GM19468 (cell line): ENCODE measurements around the gene SETD1A.
"Not testable (repeated sequence)": the region's sequence is repeated elsewhere in the genome, so short reads cannot be mapped to it uniquely, and the experiment has no call there.

Experiments
- ATAC-seq: cut with Tn5 transposase; IDR thresholded peaks from one replicate; pipeline ENCODE4 v1.9.1; 2021; ENCODE audit warnings: mild to moderate bottlenecking, moderate library complexity, moderate number of reproducible peaks; ENCODE audit not compliant: unreplicated experiment; ENCODE audit errors: extremely low read depth

The SETD1A gene

DNA sequence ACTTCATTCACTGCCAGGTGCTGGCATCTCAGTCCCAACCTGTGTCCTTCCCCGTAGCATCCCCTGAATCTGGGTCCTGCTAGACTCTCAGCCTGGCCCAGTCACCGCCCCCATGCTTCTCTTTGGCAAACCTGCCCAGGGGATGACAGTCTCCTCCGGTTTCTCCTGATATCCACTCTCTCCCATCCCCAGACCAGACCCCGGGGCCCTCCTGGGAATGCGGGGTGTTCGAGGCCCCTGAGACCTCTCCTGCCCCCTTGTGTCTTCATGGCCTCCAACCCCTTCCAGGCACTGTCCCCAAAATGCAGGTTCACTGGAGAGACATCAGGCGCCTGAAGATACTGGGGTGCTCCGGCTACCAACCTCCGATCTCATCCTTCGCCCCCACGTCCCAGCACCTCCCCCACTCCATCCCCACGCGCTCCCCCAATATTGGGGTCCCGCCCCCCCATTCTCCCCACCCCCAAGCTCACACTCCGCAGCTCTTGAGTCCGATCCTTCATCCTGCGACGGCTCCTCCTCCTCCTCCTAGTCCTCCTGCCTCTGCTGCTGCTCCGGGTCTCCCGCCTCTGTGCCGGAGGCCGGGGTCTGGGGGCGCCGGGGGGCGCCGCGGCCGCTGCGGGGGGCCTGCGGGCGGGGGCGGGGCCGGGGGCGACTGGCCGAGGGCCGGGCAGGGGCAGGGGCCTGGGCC lies 52.5 kb downstream of the SETD1A start:
- ATAC-seq = no peak

DNA sequence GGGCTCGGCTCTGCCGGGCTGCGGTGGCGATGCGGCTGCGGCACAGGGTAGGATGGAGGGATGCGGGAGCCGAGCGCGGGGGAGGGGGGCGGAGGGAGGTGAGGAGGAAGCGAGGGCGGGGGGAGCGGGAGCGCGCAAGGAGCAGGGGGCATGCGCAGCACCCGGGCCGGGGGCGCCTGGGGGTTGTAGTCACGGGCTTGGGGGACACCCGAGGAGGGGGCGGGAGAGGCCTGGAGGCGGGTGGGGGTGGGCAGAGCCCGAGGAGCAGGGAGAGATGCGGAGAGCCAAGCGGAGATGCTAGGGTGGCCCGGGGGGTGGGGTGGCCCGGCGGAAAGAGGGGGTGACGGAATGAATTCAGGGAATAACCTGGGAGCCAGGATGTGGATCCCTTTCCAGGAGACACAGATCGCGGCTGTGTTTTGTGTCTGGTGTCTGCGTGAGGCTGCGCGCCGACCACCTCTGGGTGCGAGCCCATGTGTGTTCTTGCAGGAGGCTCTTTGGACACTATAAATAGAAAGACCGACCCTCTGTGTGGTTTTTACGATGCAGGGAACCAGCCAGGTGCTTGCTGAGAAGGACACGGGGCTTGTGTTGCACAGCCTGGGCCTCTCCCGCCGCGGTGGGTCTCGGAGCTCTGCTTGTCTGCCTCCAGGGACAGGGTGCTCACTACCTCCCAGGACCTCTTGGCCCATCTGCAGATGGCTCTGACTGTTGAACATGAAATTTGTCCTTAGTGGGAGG lies 53.2 kb downstream of the SETD1A start, which contains the start of gene STX1B:
STX1B (minus strand) TSS at position 54 of the 741 bp plus-strand sequence. CDS start 242 bp downstream, outside the sequence.
- ATAC-seq = no peak

DNA sequence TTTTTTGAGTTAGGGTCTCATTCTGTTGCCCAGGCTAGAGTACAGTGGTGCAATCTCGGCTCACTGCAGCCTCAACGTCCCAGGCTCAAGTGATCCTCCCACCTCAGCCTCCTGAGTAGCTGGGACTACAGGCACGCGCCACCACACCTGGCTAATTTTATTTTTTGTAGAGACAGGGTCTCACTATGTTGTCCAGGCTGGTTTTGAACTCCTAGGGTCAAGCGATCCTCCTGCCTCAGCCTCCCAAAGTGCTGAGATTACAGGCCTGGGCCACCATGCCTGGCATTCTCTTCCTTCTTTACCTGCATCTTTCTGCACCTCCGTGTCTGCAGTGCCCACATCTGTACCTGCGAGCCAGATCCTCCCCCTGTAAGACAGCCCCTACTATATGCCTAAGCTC lies 54.3 kb downstream of the SETD1A start:
- not testable (repeated sequence) for ATAC-seq

DNA sequence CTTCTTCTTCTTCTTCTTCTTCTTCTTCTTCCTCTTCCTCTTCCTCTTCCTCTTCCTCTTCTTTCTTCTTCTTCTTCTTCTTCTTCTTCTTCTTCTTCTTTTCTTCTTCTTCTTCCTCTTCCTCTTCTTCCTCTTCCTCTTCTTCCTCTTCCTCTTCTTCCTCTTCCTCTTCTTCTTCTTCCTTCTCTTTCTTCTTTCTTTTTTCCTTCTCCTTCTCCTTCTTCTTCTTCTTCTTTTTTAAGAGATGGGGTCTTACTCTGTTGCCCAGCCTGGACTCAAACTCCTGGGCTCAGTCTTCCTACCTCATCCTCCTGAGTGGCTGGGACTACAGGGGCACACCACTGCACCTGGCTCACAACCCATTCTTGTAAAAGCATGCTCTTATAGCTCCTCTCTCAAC lies 55.7 kb downstream of the SETD1A start:
- not testable (repeated sequence) for ATAC-seq

DNA sequence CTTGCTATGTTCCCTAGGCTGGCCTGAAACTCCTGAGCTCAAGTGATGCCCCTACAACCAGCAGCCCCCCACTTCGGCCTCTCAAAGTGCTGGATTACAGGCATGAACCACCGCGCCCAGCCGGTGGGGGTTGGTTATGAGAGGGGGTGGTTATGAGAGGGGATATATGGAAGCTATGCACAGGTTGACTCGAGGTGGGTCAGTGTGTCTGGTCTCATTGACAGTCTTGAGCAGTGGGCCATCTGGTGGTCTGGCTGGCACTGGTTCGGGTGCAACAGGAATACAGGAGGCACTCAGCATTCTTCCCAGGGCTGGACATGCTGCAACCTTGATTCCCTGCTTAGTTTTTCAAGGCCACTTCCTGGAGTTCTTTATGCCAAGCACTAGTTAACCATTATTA lies 58.5 kb downstream of the SETD1A start:
- no peak for ATAC-seq

DNA sequence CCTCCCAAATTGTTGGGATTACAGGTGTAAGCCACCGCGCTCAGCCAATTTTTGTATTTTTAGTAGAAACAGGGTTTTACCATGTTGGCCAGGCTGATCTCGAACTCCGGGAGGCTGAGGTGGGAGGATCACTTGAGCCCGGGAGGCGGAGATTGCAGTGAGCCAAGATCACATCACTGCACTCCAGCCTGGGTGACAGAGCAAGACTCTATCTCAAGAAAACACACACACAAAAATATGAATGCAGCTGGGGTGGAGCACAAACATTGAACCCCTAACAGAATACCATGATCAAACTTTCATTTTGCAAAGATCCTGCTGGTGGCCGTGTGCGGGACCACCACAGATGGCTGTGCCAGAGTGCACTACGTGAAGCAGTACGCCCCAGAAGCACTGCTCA lies 60.2 kb downstream of the SETD1A start:
- ATAC-seq = not testable (repeated sequence)

DNA sequence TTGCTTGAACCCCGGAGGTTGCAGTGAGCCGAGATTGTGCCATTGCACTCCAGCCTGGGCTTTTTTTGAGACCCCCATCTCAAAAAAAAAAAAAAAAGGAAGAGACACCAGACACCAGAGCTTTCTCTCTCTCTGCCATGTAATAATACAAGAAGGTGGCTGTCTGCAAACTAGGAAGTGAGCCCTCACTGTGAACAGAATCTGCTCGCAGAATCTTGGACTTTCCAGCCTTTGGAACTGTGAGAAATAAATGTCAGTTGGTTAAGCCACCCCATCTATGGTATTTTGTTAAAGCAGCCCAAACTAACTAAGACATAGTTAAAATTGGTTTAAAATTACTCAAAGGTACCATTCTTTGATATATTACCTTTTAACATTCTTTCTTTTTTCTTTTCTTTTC lies 63.0 kb downstream of the SETD1A start:
- ATAC-seq = no peak

DNA sequence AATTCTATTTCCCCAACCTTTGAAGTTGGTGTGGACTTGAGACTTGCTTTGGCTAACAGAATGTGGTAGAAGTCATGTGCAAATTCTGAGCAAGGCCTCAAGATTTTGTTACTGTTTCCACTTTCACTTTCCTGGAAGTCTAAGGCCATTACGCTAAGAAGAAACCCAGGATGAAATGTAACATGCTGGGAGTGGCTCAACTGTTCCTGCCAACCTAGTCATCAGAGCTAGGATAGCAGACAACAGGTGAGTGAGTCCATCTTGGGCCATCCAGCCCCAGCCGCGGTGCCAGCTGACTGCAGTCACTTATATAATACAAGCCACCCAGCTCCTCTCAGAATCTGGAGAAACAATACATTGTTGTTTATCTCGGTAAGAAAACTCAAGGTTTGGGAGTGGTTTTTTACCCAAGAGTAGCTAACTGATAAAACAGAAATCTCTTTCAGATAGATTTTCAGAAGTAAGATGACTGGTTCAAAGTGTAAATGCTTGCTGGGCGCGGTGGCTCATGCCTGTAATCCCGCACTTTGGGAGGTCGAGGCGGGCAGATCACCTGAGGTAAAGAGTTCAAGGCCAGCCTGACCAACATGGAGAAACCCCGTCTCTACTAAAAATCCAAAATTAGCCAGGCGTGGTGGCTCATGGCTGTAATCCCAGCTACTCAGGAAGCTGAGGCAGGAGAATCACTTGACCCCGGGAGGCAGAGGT lies 65.1 kb downstream of the SETD1A start:
- ATAC-seq = no peak

DNA sequence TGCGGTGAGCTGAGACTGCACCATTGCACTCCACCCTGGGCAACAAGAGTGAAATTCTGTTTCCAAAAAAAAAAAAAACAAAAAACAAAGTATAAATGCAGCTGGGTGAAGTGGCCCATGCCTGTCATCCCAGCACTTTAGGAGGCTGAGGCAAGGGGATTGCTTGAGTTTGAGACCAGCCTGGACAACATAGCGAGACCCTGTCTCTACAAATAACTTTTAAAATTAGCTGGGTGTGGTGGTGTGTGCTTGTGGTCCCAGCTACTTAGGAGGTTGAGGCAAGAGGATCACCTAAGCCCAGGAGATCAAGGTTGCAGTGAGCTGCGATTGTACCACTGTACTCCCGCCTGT lies 65.7 kb downstream of the SETD1A start:
- no peak for ATAC-seq

DNA sequence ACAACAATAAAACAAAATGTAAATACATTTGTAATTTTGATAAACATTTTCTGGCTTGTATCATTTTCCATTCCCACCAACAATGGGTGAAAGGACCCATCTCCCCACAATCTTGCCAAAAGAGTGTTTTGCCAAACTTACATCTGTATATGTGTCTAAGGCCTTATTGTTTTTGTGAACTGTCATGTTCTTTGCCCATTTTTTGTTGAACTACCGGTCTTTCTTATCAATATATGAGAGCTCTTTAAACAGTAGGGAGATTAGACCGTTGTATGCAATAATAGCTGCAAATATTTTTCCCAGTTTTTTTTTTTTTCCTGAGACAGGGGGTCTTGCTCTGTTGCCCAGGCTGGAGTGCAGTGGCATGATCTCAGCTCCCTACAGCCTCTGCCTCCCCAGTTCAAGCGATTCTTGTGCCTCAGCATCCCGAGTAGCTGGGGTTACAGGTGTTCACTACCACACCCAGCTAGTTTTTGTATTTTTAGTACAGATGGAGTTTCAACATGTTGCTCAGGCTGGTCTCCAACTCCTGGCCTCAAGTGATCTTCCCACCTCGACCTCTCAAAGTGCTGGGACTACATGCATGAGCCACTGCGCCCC lies 66.2 kb downstream of the SETD1A start:
- no peak for ATAC-seq

DNA sequence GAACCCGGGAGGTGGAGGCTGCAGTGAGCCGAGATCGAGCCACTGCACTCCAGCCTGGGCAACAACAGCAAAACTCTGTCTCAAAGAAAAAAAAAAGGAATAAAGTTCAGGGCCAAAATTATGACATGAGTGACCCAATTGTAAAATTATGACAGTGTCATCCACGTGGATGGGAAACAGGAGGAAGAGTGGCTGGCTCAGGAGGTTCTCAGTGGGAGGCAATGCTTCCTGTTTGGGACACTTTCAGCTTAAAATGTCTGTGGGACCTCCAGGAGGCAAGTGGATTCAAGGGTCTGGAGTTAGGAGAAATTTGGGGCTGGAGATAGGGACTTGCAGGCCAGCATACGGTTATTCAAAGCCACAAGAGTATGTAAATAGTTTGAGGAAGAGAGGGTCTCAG lies 67.8 kb downstream of the SETD1A start:
- ATAC-seq = no peak

DNA sequence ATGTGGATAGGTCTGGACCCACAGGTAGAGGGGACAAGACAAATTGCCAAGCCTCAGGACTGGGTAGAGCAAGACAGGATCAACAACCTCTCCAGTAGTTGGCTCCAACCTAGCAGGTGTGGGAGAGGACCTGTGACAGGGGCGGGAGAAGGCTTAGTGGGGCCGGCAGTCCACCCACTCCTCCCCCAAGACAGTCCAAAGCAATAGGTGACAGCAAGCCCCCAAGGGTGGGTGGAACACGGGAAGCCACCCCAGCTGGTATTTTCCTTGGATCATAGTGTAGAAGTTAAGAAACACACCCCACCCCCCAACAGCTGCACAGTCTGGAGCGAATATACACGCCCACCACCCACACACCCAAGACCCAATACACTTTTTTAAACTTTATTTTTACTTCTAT lies 71.7 kb downstream of the SETD1A start:
- ATAC-seq = no peak

DNA sequence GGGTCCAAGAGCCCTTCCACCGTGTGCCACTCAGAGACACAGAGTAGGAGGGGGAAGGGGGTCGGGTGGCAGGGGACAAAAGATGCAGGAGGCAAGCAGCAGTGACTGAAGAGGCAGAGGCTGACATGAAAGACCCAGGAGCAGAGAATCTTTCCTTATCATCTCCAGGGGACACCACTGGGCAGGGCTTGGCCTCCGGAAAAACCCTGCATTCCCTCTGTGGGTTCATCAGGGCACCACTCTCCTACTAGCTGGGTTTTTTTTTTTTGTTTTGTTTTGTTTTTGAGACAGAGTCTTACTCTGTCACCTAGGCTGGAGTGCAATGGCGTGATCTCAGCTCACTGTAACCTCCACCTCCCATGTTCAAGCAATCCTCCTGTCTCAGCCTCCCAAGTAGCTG lies 73.7 kb downstream of the SETD1A start:
- no peak for ATAC-seq

DNA sequence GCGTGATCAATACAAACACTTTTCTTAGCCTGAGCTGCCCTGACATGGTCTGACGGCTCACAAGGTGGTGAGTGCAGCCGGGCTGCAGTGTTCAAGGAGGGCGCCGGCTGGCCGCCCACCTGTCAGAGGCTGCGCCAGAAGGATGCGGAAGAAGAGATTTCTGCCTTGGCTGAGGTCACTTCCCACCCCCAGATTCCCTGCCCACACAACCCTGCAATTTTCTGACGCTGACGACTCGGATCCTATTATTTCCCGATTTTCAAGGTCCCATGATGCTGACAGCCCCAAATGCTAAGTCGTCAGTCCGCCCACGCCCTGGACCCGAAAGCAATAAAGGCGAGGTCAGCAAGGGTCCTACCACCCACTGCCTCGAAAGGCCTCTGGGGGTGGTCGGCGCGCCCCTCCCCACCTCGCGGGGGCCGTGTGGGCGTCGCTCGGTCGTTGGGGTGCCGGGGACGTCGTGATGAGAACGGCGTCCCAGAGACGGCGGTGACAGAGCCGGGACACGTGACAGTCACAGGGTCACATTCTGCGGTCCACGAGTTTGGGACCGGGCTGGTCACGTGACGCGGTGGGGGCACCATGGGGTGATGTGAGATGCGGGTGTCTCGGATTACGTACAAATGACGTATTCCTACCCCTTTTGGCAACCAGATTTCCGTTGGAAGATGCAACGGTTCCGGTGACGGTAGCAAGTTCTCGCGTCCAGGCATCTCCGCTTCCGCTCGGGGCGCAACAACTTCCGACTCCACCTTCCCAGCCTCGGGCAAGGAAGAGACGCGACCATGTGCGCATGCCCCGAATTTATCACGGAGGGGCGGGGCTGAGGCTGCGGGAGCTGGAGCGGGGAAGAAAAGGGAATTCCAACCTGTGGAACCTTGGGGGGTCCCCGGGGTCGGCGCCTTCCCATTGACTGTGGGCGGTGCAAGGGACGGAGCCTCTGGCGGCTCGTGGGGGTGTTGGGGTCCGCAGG lies 75.5 kb downstream of the SETD1A start, which contains the start of gene STX4:
STX4 (plus strand) TSS at position 823 of the 973 bp plus-strand sequence. CDS start 248 bp downstream, outside the sequence.
- ATAC-seq = peak; percentile 71

DNA sequence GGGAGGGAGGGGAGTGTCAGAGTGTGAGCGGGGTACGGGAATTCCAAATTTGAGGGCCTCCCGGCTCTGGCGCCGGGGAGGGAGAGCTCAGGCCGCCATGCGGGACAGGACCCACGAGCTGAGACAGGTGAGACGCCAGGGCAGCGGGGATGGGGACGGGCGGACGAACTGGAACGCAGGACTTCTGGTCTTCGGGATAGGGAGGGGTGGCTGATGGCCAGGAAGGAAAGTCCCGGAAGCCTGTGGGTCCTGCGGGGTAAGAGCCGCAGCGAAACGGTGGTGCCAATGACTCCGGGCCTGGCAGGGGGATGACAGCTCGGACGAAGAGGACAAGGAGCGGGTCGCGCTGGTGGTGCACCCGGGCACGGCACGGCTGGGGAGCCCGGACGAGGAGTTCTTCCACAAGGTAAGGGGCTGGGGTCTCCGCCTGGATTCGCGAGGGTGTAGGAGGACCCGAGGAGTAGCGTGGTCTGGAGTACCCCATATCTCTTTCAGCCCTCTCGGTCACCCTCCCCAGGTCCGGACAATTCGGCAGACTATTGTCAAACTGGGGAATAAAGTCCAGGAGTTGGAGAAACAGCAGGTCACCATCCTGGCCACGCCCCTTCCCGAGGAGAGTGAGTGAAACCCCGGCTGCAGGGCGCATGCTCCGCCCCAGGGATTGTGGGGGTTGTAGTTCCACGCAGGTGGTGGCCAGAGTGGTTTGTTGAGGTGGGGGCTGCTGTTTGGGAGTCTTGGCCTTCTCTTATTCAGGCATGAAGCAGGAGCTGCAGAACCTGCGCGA lies 76.3 kb downstream of the SETD1A start:
- no peak for ATAC-seq
